GM12891 (cell line): Measurements from ENCODE around the gene KAZN.

ENCODE experiments used
- DNase-seq: peaks from one replicate; pipeline ENCODE4 v3.0.0; 2011; ENCODE audit warnings: low spot score; ENCODE audit not compliant: insufficient read length
- FAIRE-seq: peaks from 2 replicates; lab custom pipeline; 2011; peaks lifted over from hg19 to GRCh38; lab: Jason Lieb, UNC
- PAX5 ChIP-seq: IDR thresholded peaks from 2 replicates; pipeline ENCODE4 v1.6.1; 2011; ENCODE audit warnings: low read length, moderate library complexity, mild to moderate bottlenecking; ENCODE audit not compliant: insufficient read depth, severe bottlenecking
- POLR2A ChIP-seq: IDR thresholded peaks from 2 replicates; pipeline ENCODE4 v1.6.1; 2011; ENCODE audit warnings: low read depth, low read length, control low read depth
- POLR2AphosphoS5 ChIP-seq: IDR thresholded peaks from 2 replicates; pipeline ENCODE4 v1.6.1; 2011; ENCODE audit warnings: low read depth, low read length, control low read depth
- POU2F2 ChIP-seq: IDR thresholded peaks from 2 replicates; pipeline ENCODE4 v1.6.1; 2011; ENCODE audit warnings: low read depth, mild to moderate bottlenecking, control low read depth, low read length, moderate library complexity
- SPI1 ChIP-seq: IDR thresholded peaks from 2 replicates; pipeline ENCODE4 v1.6.1; 2011; ENCODE audit warnings: low read depth, low read length, control low read depth
- TAF1 ChIP-seq: IDR thresholded peaks from 2 replicates; pipeline ENCODE4 v1.6.1; 2011; ENCODE audit warnings: low read depth, low read length, control low read depth

Gene KAZN

GRCh38 chr1:15107058-15107687 is 508.7 kb downstream of the KAZN start:
- TF ChIP-seq POLR2A = no peak
- no peak for TF ChIP-seq TAF1
- no peak for TF ChIP-seq SPI1
- FAIRE-seq (no peak), DNase-seq (no peak)

- FAIRE-seq (no peak), DNase-seq (no peak)
- no peak for TF ChIP-seq SPI1
- TF ChIP-seq POU2F2 = no peak
- no peak for TF ChIP-seq PAX5
- no peak for TF ChIP-seq POLR2AphosphoS5
- no peak for TF ChIP-seq POLR2A
- TF ChIP-seq TAF1 = no peak
These were observed 509.4 kb downstream of the KAZN start for GRCh38 chr1:15107911-15108310.

GRCh38 chr1:15110128-15110866 is 511.8 kb downstream of the KAZN start:
- no peak for TF ChIP-seq SPI1
- no peak for TF ChIP-seq POLR2A
- TF ChIP-seq TAF1 = no peak
- TF ChIP-seq POLR2AphosphoS5 = no peak
- no peak for TF ChIP-seq PAX5
- no peak for TF ChIP-seq POU2F2
- DNase-seq (no peak), FAIRE-seq (peak; percentile 94)

GRCh38 chr1:15110867-15111230 is 512.4 kb downstream of the KAZN start:
- no peak for TF ChIP-seq TAF1
- TF ChIP-seq POLR2AphosphoS5 = no peak
- TF ChIP-seq POU2F2 = no peak
- no peak for TF ChIP-seq PAX5
- TF ChIP-seq POLR2A = no peak
- no peak for TF ChIP-seq SPI1
- FAIRE-seq (peak; percentile 9), DNase-seq (no peak)

GRCh38 chr1:15113146-15113545 is 514.7 kb downstream of the KAZN start:
- no peak for TF ChIP-seq SPI1
- no peak for TF ChIP-seq TAF1
- no peak for TF ChIP-seq POLR2AphosphoS5
- no peak for TF ChIP-seq POLR2A
- no peak for TF ChIP-seq PAX5
- TF ChIP-seq POU2F2 = no peak
- DNase-seq (no peak), FAIRE-seq (no peak)

GRCh38 chr1:15114884-15115283 is 516.4 kb downstream of the KAZN start:
- no peak for FAIRE-seq
- no peak for DNase-seq
- TF ChIP-seq TAF1 (no peak), POLR2A (no peak)

- no peak for FAIRE-seq
- TF ChIP-seq POLR2A = no peak
- no peak for TF ChIP-seq TAF1
- TF ChIP-seq POLR2AphosphoS5 = no peak
- TF ChIP-seq PAX5 = no peak
- no peak for TF ChIP-seq POU2F2
- no peak for TF ChIP-seq SPI1
- no peak for DNase-seq
These were observed 517.3 kb downstream of the KAZN start for GRCh38 chr1:15115542-15116330.

GRCh38 chr1:15116966-15117365 is 518.5 kb downstream of the KAZN start:
- TF ChIP-seq POLR2AphosphoS5 = no peak
- no peak for TF ChIP-seq SPI1
- no peak for TF ChIP-seq TAF1
- no peak for TF ChIP-seq POLR2A
- no peak for TF ChIP-seq POU2F2
- FAIRE-seq (no peak), DNase-seq (no peak)

- no peak for DNase-seq
- FAIRE-seq = no peak
- TF ChIP-seq POLR2AphosphoS5 = no peak
These were observed 519.3 kb downstream of the KAZN start for GRCh38 chr1:15117671-15118325.
